Urinary bladder (tissue), 4 donors: Measurements from ENCODE around the gene DYNLT1. TPM values are rescaled to one million over a fixed set of nuclear protein-coding genes. Genes with fewer than 3 reads are reported as not detected.
"Not testable (repeated sequence)": the region's sequence is repeated elsewhere in the genome, so short reads cannot be mapped to it uniquely, and the experiment has no call there.

Source experiments
- DNase-seq: peaks from one replicate; pipeline ENCODE4 v3.0.0-alpha.2; 2015; ENCODE audit errors: extremely low spot score
- H3K27ac ChIP-seq: one replicate; pipeline ENCODE4 v1.5.1; 2013; ENCODE audit warnings: low read depth, mild to moderate bottlenecking, moderate library complexity
- H3K36me3 ChIP-seq: one replicate; pipeline ENCODE4 v1.6.1; 2013; ENCODE audit warnings: mild to moderate bottlenecking, moderate library complexity; ENCODE audit not compliant: insufficient read depth
- H3K4me1 ChIP-seq: one replicate; pipeline ENCODE4 v1.6.1; 2013; ENCODE audit warnings: mild to moderate bottlenecking, moderate library complexity; ENCODE audit not compliant: insufficient read depth
- H3K4me3 ChIP-seq: one replicate; pipeline ENCODE4 v1.5.1; 2013; ENCODE audit warnings: low read depth, low read length
- WGBS: extraction: QIAGEN DNeasy Blood & Tissue Kit; methylation state at CpG from one replicate; pipeline ENCODE4 v1.1.7; 2013; 5-methylcytosine and 5-hydroxymethylcytosine counted together
- polyA plus RNA-seq: library from polyadenylated mRNA; stranded (reverse); fragments of 200-250 nt; gene quantifications from one replicate; pipeline ENCODE4 v1.2.3, GENCODE V29; 2013
- total RNA-seq: library from RNA; depleted of rRNA; stranded (reverse); fragments of >200 nt; gene quantifications from one replicate; pipeline ENCODE4 v1.2.3, GENCODE V29; 2014
- donor health status: healthy with polysubstance abuse.
- donor health status: healthy.

Gene DYNLT1
- 64.8 TPM for total RNA-seq
- 193 TPM for polyA plus RNA-seq

- Histone ChIP-seq H3K36me3 (no peaks in the 10 kb centered on the region), H3K4me1 (no peaks in the 10 kb centered on the region), H3K27ac (peak within 1 kb of the TSS; percentile 98), H3K4me3 (peak within 1 kb of the TSS; percentile 90)
- WGBS: under 1% methylated on average over 81 of the region's 81 CpGs
- DNase-seq: peak; percentile 89
Observed at GRCh38 chr6:158644231-158645063, at the start of gene DYNLT1. Gene DYNLT1, minus strand, starts transcription at chr6:158644743. Its CDS starts 35 bp downstream, at chr6:158644708.

GRCh38 chr6:158688860-158689259, 44.3 kb upstream of the DYNLT1 start:
- no peak overlapping the region for H3K27ac ChIP-seq
- no peak for DNase-seq
- no peaks in the 10 kb centered on the region for H3K36me3 ChIP-seq
- no peak overlapping the region for H3K4me3 ChIP-seq
- 74% methylated on average over 1 of the region's 1 CpG for WGBS
- no peaks in the 10 kb centered on the region for H3K4me1 ChIP-seq

- Histone ChIP-seq H3K4me3 (no peak overlapping the region), H3K27ac (no peak overlapping the region), H3K36me3 (no peaks in the 10 kb centered on the region), H3K4me1 (no peaks in the 10 kb centered on the region)
- WGBS: 80% methylated on average over 4 of the region's 4 CpGs
- no peak for DNase-seq
Observed at GRCh38 chr6:158687506-158687905, 43.0 kb upstream of the DYNLT1 start.

- no peak overlapping the region for H3K4me3 ChIP-seq
- 81% methylated on average over 7 of the region's 7 CpGs for WGBS
- no peak overlapping the region for H3K27ac ChIP-seq
- no peak for DNase-seq
- H3K36me3 ChIP-seq: no peaks in the 10 kb centered on the region
- H3K4me1 ChIP-seq: no peaks in the 10 kb centered on the region
Observed at GRCh38 chr6:158686791-158687381, 42.3 kb upstream of the DYNLT1 start.

GRCh38 chr6:158686311-158686710, 41.8 kb upstream of the DYNLT1 start:
- Histone ChIP-seq H3K4me1 (no peaks in the 10 kb centered on the region), H3K36me3 (no peaks in the 10 kb centered on the region), H3K27ac (no peak overlapping the region), H3K4me3 (no peak overlapping the region)
- 72% methylated on average over 4 of the region's 4 CpGs for WGBS
- no peak for DNase-seq

- H3K4me3 ChIP-seq: no peak overlapping the region
- no peaks in the 10 kb centered on the region for H3K4me1 ChIP-seq
- no peak for DNase-seq
- no peak overlapping the region for H3K27ac ChIP-seq
- no peaks in the 10 kb centered on the region for H3K36me3 ChIP-seq
- 46% methylated on average over 5 of the region's 5 CpGs for WGBS
Observed at GRCh38 chr6:158684745-158685324, 40.3 kb upstream of the DYNLT1 start.

GRCh38 chr6:158684311-158684710, 39.8 kb upstream of the DYNLT1 start:
- Histone ChIP-seq H3K27ac (no peak overlapping the region), H3K36me3 (no peaks in the 10 kb centered on the region), H3K4me1 (no peaks in the 10 kb centered on the region), H3K4me3 (no peak overlapping the region)
- no peak for DNase-seq
- 96% methylated on average over 5 of the region's 5 CpGs for WGBS

- H3K4me3 ChIP-seq: no peak overlapping the region
- no peak overlapping the region for H3K27ac ChIP-seq
- H3K4me1 ChIP-seq: no peaks in the 10 kb centered on the region
- WGBS: 96% methylated on average over 6 of the region's 6 CpGs
- no peaks in the 10 kb centered on the region for H3K36me3 ChIP-seq
- no peak for DNase-seq
Observed at GRCh38 chr6:158680481-158680880, 35.9 kb upstream of the DYNLT1 start.

- H3K4me1 ChIP-seq: no peaks in the 10 kb centered on the region
- WGBS: 92% methylated on average over 2 of the region's 2 CpGs
- H3K4me3 ChIP-seq: no peak overlapping the region
- no peaks in the 10 kb centered on the region for H3K36me3 ChIP-seq
- no peak for DNase-seq
- H3K27ac ChIP-seq: no peak overlapping the region
Observed at GRCh38 chr6:158680015-158680414, 35.5 kb upstream of the DYNLT1 start.

- no peaks in the 10 kb centered on the region for H3K4me1 ChIP-seq
- WGBS: 81% methylated on average over 11 of the region's 11 CpGs
- DNase-seq: no peak
Observed at GRCh38 chr6:158677906-158678578, 33.5 kb upstream of the DYNLT1 start.

GRCh38 chr6:158677094-158677493, 32.6 kb upstream of the DYNLT1 start:
- not testable (repeated sequence) for H3K4me3 ChIP-seq, H3K4me1 ChIP-seq, H3K27ac ChIP-seq, H3K36me3 ChIP-seq, DNase-seq
- WGBS: 96% methylated on average over 3 of the region's 3 CpGs

More at GRCh38 chr6:158677906-158678578, 33.5 kb upstream of the DYNLT1 start:
- Histone ChIP-seq H3K4me3 (no peak overlapping the region), H3K27ac (no peak overlapping the region), H3K36me3 (no peaks in the 10 kb centered on the region)

- no peak overlapping the region for H3K4me3 ChIP-seq
- no peak for DNase-seq
- H3K4me1 ChIP-seq: no peaks in the 10 kb centered on the region
Observed at GRCh38 chr6:158674342-158675131, 30.0 kb upstream of the DYNLT1 start.

GRCh38 chr6:158672726-158673125, 28.2 kb upstream of the DYNLT1 start:
- DNase-seq: no peak
- Histone ChIP-seq H3K36me3 (no peaks in the 10 kb centered on the region), H3K4me1 (no peaks in the 10 kb centered on the region), H3K4me3 (no peak overlapping the region), H3K27ac (no peak overlapping the region)
- WGBS: 97% methylated on average over 6 of the region's 6 CpGs

More at GRCh38 chr6:158674342-158675131, 30.0 kb upstream of the DYNLT1 start:
- whole genome bisulfite sequencing: 88% methylated on average over 14 of the region's 14 CpGs
- no peak overlapping the region for H3K27ac ChIP-seq
- no peaks in the 10 kb centered on the region for H3K36me3 ChIP-seq
